Measurements from ENCODE around the gene HBE1. TPM values are rescaled to one million over a fixed set of nuclear protein-coding genes. Genes with fewer than 3 reads are reported as not detected.
"Not testable (repeated sequence)": the region's sequence is repeated elsewhere in the genome, so short reads cannot be mapped to it uniquely, and the experiment has no call there.

HBE1 gene
- polyA plus RNA-seq, 1 donor = 5.6 TPM

- not testable (repeated sequence) for DNase-seq; H3K27me3 ChIP-seq (ENCODE audit: control insufficient read depth, insufficient read depth, low read length); H3K4me3 ChIP-seq (ENCODE audit: low read length); H3K27ac ChIP-seq (ENCODE audit: low read length); H3K4me1 ChIP-seq (ENCODE audit: control insufficient read depth, insufficient read depth, low read length); H3K36me3 ChIP-seq (ENCODE audit: control insufficient read depth, insufficient read depth, low read length); H3K9me3 ChIP-seq (ENCODE audit: control insufficient read depth, low read depth, low read length)
- no CpG with 5 or more reads among the region's 5 CpGs for WGBS (ENCODE audit: insufficient coverage, low lambda C conversion rate)
These were observed 16.3 kb downstream of the HBE1 start for GRCh38 chr11:5253440-5253839.

GRCh38 chr11:5252919-5253265 is 16.9 kb downstream of the HBE1 start:
- DNase-seq = no peak
- Histone ChIP-seq H3K27me3 (ENCODE audit: control insufficient read depth, insufficient read depth, low read length) (no peaks in the 10 kb centered on the region), H3K36me3 (ENCODE audit: control insufficient read depth, insufficient read depth, low read length) (no peaks in the 10 kb centered on the region), H3K27ac (ENCODE audit: low read length) (no peak overlapping the region), H3K9me3 (ENCODE audit: control insufficient read depth, low read depth, low read length) (no peaks in the 10 kb centered on the region), H3K4me1 (ENCODE audit: control insufficient read depth, insufficient read depth, low read length) (no peaks in the 10 kb centered on the region), H3K4me3 (ENCODE audit: low read length) (no peak overlapping the region)
- WGBS (ENCODE audit: insufficient coverage, low lambda C conversion rate) = no CpG with 5 or more reads among the region's 1 CpG

GRCh38 chr11:5252192-5252918 is 17.4 kb downstream of the HBE1 start:
- DNase-seq = no peak
- no peaks in the 10 kb centered on the region for H3K4me1 ChIP-seq (ENCODE audit: control insufficient read depth, insufficient read depth, low read length)

GRCh38 chr11:5251746-5252145 is 18.0 kb downstream of the HBE1 start:
- WGBS (ENCODE audit: insufficient coverage, low lambda C conversion rate) = no CpG with 5 or more reads among the region's 2 CpGs
- no peak for DNase-seq
- H3K36me3 ChIP-seq (ENCODE audit: control insufficient read depth, insufficient read depth, low read length) = no peaks in the 10 kb centered on the region

More at GRCh38 chr11:5252192-5252918, 17.4 kb downstream of the HBE1 start:
- H3K4me3 ChIP-seq (ENCODE audit: low read length) = no peak overlapping the region
- no peak overlapping the region for H3K27ac ChIP-seq (ENCODE audit: low read length)
- 47% methylated on average over 3 of the region's 9 CpGs for WGBS (ENCODE audit: insufficient coverage, low lambda C conversion rate)
- H3K27me3 ChIP-seq (ENCODE audit: control insufficient read depth, insufficient read depth, low read length) = no peaks in the 10 kb centered on the region
- no peaks in the 10 kb centered on the region for H3K9me3 ChIP-seq (ENCODE audit: control insufficient read depth, low read depth, low read length)
- no peaks in the 10 kb centered on the region for H3K36me3 ChIP-seq (ENCODE audit: control insufficient read depth, insufficient read depth, low read length)

GRCh38 chr11:5250543-5251204 is 19.1 kb downstream of the HBE1 start:
- Histone ChIP-seq H3K4me1 (ENCODE audit: control insufficient read depth, insufficient read depth, low read length) (no peaks in the 10 kb centered on the region), H3K36me3 (ENCODE audit: control insufficient read depth, insufficient read depth, low read length) (no peaks in the 10 kb centered on the region), H3K4me3 (ENCODE audit: low read length) (no peak overlapping the region), H3K27me3 (ENCODE audit: control insufficient read depth, insufficient read depth, low read length) (no peaks in the 10 kb centered on the region), H3K27ac (ENCODE audit: low read length) (no peak overlapping the region), H3K9me3 (ENCODE audit: control insufficient read depth, low read depth, low read length) (no peaks in the 10 kb centered on the region)
- DNase-seq = no peak
- 94% methylated on average over 2 of the region's 4 CpGs for WGBS (ENCODE audit: insufficient coverage, low lambda C conversion rate)

More at GRCh38 chr11:5251746-5252145, 18.0 kb downstream of the HBE1 start:
- Histone ChIP-seq H3K4me3 (ENCODE audit: low read length) (no peak overlapping the region), H3K4me1 (ENCODE audit: control insufficient read depth, insufficient read depth, low read length) (no peaks in the 10 kb centered on the region), H3K27me3 (ENCODE audit: control insufficient read depth, insufficient read depth, low read length) (no peaks in the 10 kb centered on the region), H3K27ac (ENCODE audit: low read length) (no peak overlapping the region), H3K9me3 (ENCODE audit: control insufficient read depth, low read depth, low read length) (no peaks in the 10 kb centered on the region)

- 94% methylated on average over 2 of the region's 9 CpGs for WGBS (ENCODE audit: insufficient coverage, low lambda C conversion rate)
- H3K36me3 ChIP-seq (ENCODE audit: control insufficient read depth, insufficient read depth, low read length); H3K27me3 ChIP-seq (ENCODE audit: control insufficient read depth, insufficient read depth, low read length); DNase-seq; H3K4me1 ChIP-seq (ENCODE audit: control insufficient read depth, insufficient read depth, low read length); H3K4me3 ChIP-seq (ENCODE audit: low read length); H3K27ac ChIP-seq (ENCODE audit: low read length); H3K9me3 ChIP-seq (ENCODE audit: control insufficient read depth, low read depth, low read length): not testable (repeated sequence)
These were observed 19.8 kb downstream of the HBE1 start, which contains the start of gene HBG1 for GRCh38 chr11:5249807-5250396. Gene HBG1, minus strand, starts transcription at chr11:5249857. Its CDS starts 53 bp downstream, at chr11:5249804.

GRCh38 chr11:5248498-5248897 is 21.2 kb downstream of the HBE1 start:
- no CpG with 5 or more reads among the region's 7 CpGs for WGBS (ENCODE audit: insufficient coverage, low lambda C conversion rate)
- H3K4me3 ChIP-seq (ENCODE audit: low read length); DNase-seq; H3K27me3 ChIP-seq (ENCODE audit: control insufficient read depth, insufficient read depth, low read length); H3K9me3 ChIP-seq (ENCODE audit: control insufficient read depth, low read depth, low read length); H3K27ac ChIP-seq (ENCODE audit: low read length); H3K4me1 ChIP-seq (ENCODE audit: control insufficient read depth, insufficient read depth, low read length); H3K36me3 ChIP-seq (ENCODE audit: control insufficient read depth, insufficient read depth, low read length): not testable (repeated sequence)

- Histone ChIP-seq H3K27me3 (ENCODE audit: control insufficient read depth, insufficient read depth, low read length) (no peaks in the 10 kb centered on the region), H3K27ac (ENCODE audit: low read length) (no peak overlapping the region), H3K9me3 (ENCODE audit: control insufficient read depth, low read depth, low read length) (no peaks in the 10 kb centered on the region), H3K36me3 (ENCODE audit: control insufficient read depth, insufficient read depth, low read length) (no peaks in the 10 kb centered on the region), H3K4me1 (ENCODE audit: control insufficient read depth, insufficient read depth, low read length) (no peaks in the 10 kb centered on the region), H3K4me3 (ENCODE audit: low read length) (no peak overlapping the region)
- WGBS (ENCODE audit: insufficient coverage, low lambda C conversion rate) = 50% methylated on average over 1 of the region's 3 CpGs
- DNase-seq = no peak
These were observed 22.1 kb downstream of the HBE1 start for GRCh38 chr11:5247472-5248192.

- Histone ChIP-seq H3K9me3 (ENCODE audit: control insufficient read depth, low read depth, low read length) (no peaks in the 10 kb centered on the region), H3K4me3 (ENCODE audit: low read length) (no peak overlapping the region), H3K27me3 (ENCODE audit: control insufficient read depth, insufficient read depth, low read length) (no peaks in the 10 kb centered on the region), H3K36me3 (ENCODE audit: control insufficient read depth, insufficient read depth, low read length) (no peaks in the 10 kb centered on the region), H3K4me1 (ENCODE audit: control insufficient read depth, insufficient read depth, low read length) (no peaks in the 10 kb centered on the region), H3K27ac (ENCODE audit: low read length) (no peak overlapping the region)
- WGBS (ENCODE audit: insufficient coverage, low lambda C conversion rate) = 90% methylated on average over 2 of the region's 6 CpGs
- DNase-seq = no peak
These were observed 22.8 kb downstream of the HBE1 start for GRCh38 chr11:5246772-5247471.

GRCh38 chr11:5245155-5245554 is 24.6 kb downstream of the HBE1 start:
- no peaks in the 10 kb centered on the region for H3K4me1 ChIP-seq (ENCODE audit: control insufficient read depth, insufficient read depth, low read length)
- 83% methylated on average over 1 of the region's 2 CpGs for WGBS (ENCODE audit: insufficient coverage, low lambda C conversion rate)
- no peaks in the 10 kb centered on the region for H3K27me3 ChIP-seq (ENCODE audit: control insufficient read depth, insufficient read depth, low read length)
- H3K4me3 ChIP-seq (ENCODE audit: low read length) = no peak overlapping the region
- H3K27ac ChIP-seq (ENCODE audit: low read length) = no peak overlapping the region
- no peak for DNase-seq
- H3K9me3 ChIP-seq (ENCODE audit: control insufficient read depth, low read depth, low read length) = no peaks in the 10 kb centered on the region
- no peaks in the 10 kb centered on the region for H3K36me3 ChIP-seq (ENCODE audit: control insufficient read depth, insufficient read depth, low read length)
